Spleen (tissue), 11 donors: ENCODE measurements around the gene FBXO21. TPM values are rescaled to one million over a fixed set of nuclear protein-coding genes. Genes with fewer than 3 reads are reported as not detected.

Experiments used
- DNase-seq: peaks from one replicate; pipeline ENCODE4 v3.0.0-alpha.2; 2020
- H3K27ac ChIP-seq, 8 donors: fragments of 200-600 bp; sonication (generic) in 7 of 8; 1 replicate in 4 of 8; 2 replicates in 4 of 8; pipeline versions ENCODE4 v1.5.0 to v1.8.0; 2016 to 2021; ENCODE audit warnings: inconsistent platforms in 4 of 8, mild to moderate bottlenecking in 4 of 8, moderate library complexity in 1 of 8
- H3K27me3 ChIP-seq, 7 donors: fragments of 200-600 bp; sonication (generic) in 6 of 7; replicated peaks in 1 of 7; 1 replicate in 4 of 7; 2 replicates in 3 of 7; pipeline versions ENCODE4 v1.5.0 to v1.8.0; 2016 to 2021; ENCODE audit warnings: inconsistent platforms in 3 of 7, mild to moderate bottlenecking in 1 of 7
- H3K36me3 ChIP-seq, 6 donors: fragments of 200-600 bp; sonication (generic) in 5 of 6; 1 replicate in 4 of 6; 2 replicates in 2 of 6; pipeline versions ENCODE4 v1.5.0 to v1.8.0; 2016 to 2021; ENCODE audit warnings: inconsistent platforms in 2 of 6
- H3K4me1 ChIP-seq, 6 donors: fragments of 200-600 bp; sonication (generic) in 5 of 6; 1 replicate in 3 of 6; 2 replicates in 3 of 6; pipeline versions ENCODE4 v1.5.0 to v1.8.0; 2016 to 2021; ENCODE audit warnings: inconsistent platforms in 3 of 6
- H3K4me3 ChIP-seq, 8 donors: fragments of 200-600 bp; sonication (generic) in 7 of 8; 1 replicate in 4 of 8; 2 replicates in 4 of 8; pipeline versions ENCODE4 v1.5.0 to v1.8.0; 2016 to 2021; ENCODE audit warnings: inconsistent platforms in 4 of 8, mild to moderate bottlenecking in 4 of 8, moderate library complexity in 2 of 8
- H3K9me3 ChIP-seq, 8 donors: fragments of 200-600 bp; sonication (generic) in 7 of 8; 1 replicate in 4 of 8; 2 replicates in 4 of 8; pipeline versions ENCODE4 v1.5.0 to v1.8.0; 2016 to 2021; ENCODE audit warnings: inconsistent platforms in 4 of 8
- CTCF ChIP-seq, 11 experiments: fragments of 200-600 bp in 7 of 11; fragments of 450-650 bp in 4 of 11; sonication (generic) in 4 of 11; IDR thresholded peaks in 8 of 11; conservative IDR thresholded peaks in 3 of 11; 1 replicate in 7 of 11; 2 replicates in 4 of 11; pipeline versions ENCODE4 v1.4.0 to v1.8.0; 2016 to 2021; ENCODE audit warnings: antibody characterized with exemption in 11 of 11, inconsistent platforms in 4 of 11, mild to moderate bottlenecking in 1 of 11
- POLR2A ChIP-seq, 3 donors: fragments of 450-650 bp; IDR thresholded peaks; one replicate each; pipeline ENCODE4 v1.5.1; 2017; ENCODE audit warnings: antibody characterized with exemption in 3 of 3, mild to moderate bottlenecking in 1 of 3
- POLR2AphosphoS5 ChIP-seq, 3 donors: sonication (generic); formaldehyde crosslinking; IDR thresholded peaks; one replicate each; pipeline ENCODE4 v1.5.1; 2017; ENCODE audit warnings: antibody characterized with exemption in 3 of 3
- WGBS, 5 donors: extraction: QIAGEN DNeasy Blood & Tissue Kit in 3 of 5; methylation state at CpG; one replicate each; pipeline versions ENCODE4 v1.1.5 to v1.1.7; 2013 to 2018; 5-methylcytosine and 5-hydroxymethylcytosine counted together
- intact Hi-C: fragments of 100-400 bp; cut with DNase I; formaldehyde crosslinking; loops from one replicate; pipeline ENCODE4 v1.15.0; 2023; ENCODE audit warnings: low total_unique reads
- polyA plus RNA-seq, 3 donors: library from polyadenylated mRNA; stranded (reverse); fragments of 200-250 nt; gene quantifications; one replicate each; pipeline ENCODE4 v1.2.1, GENCODE V29; 2013
- total RNA-seq, 7 donors: library from RNA; depleted of rRNA in 3 of 7; stranded (reverse); fragments of >200 nt in 3 of 7; fragmentation: NEBNext Ultra II Directional in 4 of 7; extraction: Animal tissue kit (Norgen Biotek cat#: 25700) in 4 of 7; gene quantifications; one replicate each; pipeline versions ENCODE4 v1.1.0 to v1.2.1, GENCODE V29; 2016 to 2021
- donor health status: healthy with polysubstance abuse.
- donor health status: DM: no; HTN: no; CAD: no; lungs with moderate emphysema.
- donor health status: DM: no; HTN: no; CAD: no.
- donor health status: Bipolar disorder and iron deficiency.
- donor health status: healthy.
- donor health status: DM: no; HTN: no; CAD: no.
- donor health status: DM: yes; HTN: yes; CAD: no.

The FBXO21 gene
- total and polyA plus RNA-seq, 10 donors, result 6.3 to 130 (median 39.2) TPM

GRCh38 chr12:117165342-117165741 is 24.9 kb downstream of the FBXO21 start:
- Histone ChIP-seq H3K4me3 (no peak overlapping the region), H3K4me1 (peaks cover 0 to 11% (median 0%) of the 10 kb centered on the region in 6 donors), H3K27ac (no peak overlapping the region), H3K36me3 (peaks cover 3 to 100% (median 98%) of the 10 kb centered on the region in 6 donors), H3K9me3 (no peaks in the 10 kb centered on the region), H3K27me3 (no peaks in the 10 kb centered on the region)
- 86 to 91% (median 89%) methylated on average over 5 of the region's 5 CpGs for WGBS, 5 donors
- TF ChIP-seq CTCF (IDR thresholded peaks at IDR 0.05 in 8 of 11, conservative IDR thresholded peaks at IDR 0.05 in 3 of 11), result no peak
- no peak for TF ChIP-seq POLR2AphosphoS5 (IDR thresholded peaks at IDR 0.05)
- TF ChIP-seq POLR2A (IDR thresholded peaks at IDR 0.05), result no peak
- no peak for DNase-seq
- intact Hi-C loops, result no loop called here

GRCh38 chr12:117162633-117163032 is 27.6 kb downstream of the FBXO21 start:
- peaks cover 0 to 11% (median 0%) of the 10 kb centered on the region in 6 donors for H3K4me1 ChIP-seq
- H3K36me3 ChIP-seq, result peaks cover 3 to 100% (median 98%) of the 10 kb centered on the region in 6 donors
- 77 to 89% (median 81%) methylated on average over 7 of the region's 7 CpGs for WGBS, 5 donors
- TF ChIP-seq POLR2AphosphoS5 (IDR thresholded peaks at IDR 0.05) (no peak), CTCF (IDR thresholded peaks at IDR 0.05 in 8 of 11, conservative IDR thresholded peaks at IDR 0.05 in 3 of 11) (no peak), POLR2A (IDR thresholded peaks at IDR 0.05) (no peak)
- H3K9me3 ChIP-seq, result no peaks in the 10 kb centered on the region
- no peak overlapping the region for H3K27ac ChIP-seq
- no peaks in the 10 kb centered on the region for H3K27me3 ChIP-seq
- no peak overlapping the region for H3K4me3 ChIP-seq
- intact Hi-C loops, result no loop called here
- no peak for DNase-seq

- H3K27ac ChIP-seq, result no peak overlapping the region
- TF ChIP-seq POLR2AphosphoS5 (IDR thresholded peaks at IDR 0.05) (no peak), CTCF (IDR thresholded peaks at IDR 0.05 in 8 of 11, conservative IDR thresholded peaks at IDR 0.05 in 3 of 11) (no peak), POLR2A (IDR thresholded peaks at IDR 0.05) (no peak)
- H3K4me3 ChIP-seq, result no peak overlapping the region
- peaks cover 0 to 11% (median 0%) of the 10 kb centered on the region in 6 donors for H3K4me1 ChIP-seq
- 87 to 97% (median 92%) methylated on average over 8 of the region's 8 CpGs for WGBS, 5 donors
- no peaks in the 10 kb centered on the region for H3K9me3 ChIP-seq
- no peaks in the 10 kb centered on the region for H3K27me3 ChIP-seq
- intact Hi-C loops, result no loop called here
- peaks cover 3 to 100% (median 98%) of the 10 kb centered on the region in 6 donors for H3K36me3 ChIP-seq
- no peak for DNase-seq
Measured at GRCh38 chr12:117162167-117162539, 28.1 kb downstream of the FBXO21 start.

- WGBS, 5 donors, result 75 to 80% (median 79%) methylated on average over 10 of the region's 10 CpGs
- no peak for DNase-seq
- no peaks in the 10 kb centered on the region for H3K27me3 ChIP-seq
- no peak overlapping the region for H3K4me3 ChIP-seq
- TF ChIP-seq CTCF (IDR thresholded peaks at IDR 0.05 in 8 of 11, conservative IDR thresholded peaks at IDR 0.05 in 3 of 11) (no peak), POLR2AphosphoS5 (IDR thresholded peaks at IDR 0.05) (no peak), POLR2A (IDR thresholded peaks at IDR 0.05) (no peak)
- H3K27ac ChIP-seq, result no peak overlapping the region
- intact Hi-C loops, result no loop called here
- peaks cover 0 to 11% (median 0%) of the 10 kb centered on the region in 6 donors for H3K4me1 ChIP-seq
- H3K9me3 ChIP-seq, result no peaks in the 10 kb centered on the region
- peaks cover 5 to 100% (median 97%) of the 10 kb centered on the region in 6 donors for H3K36me3 ChIP-seq
Measured at GRCh38 chr12:117161460-117162166, 28.7 kb downstream of the FBXO21 start.
